OCI-LY1 (cell line): ENCODE results near the gene PRR9.

Experiments
- H2AFZ ChIP-seq: fragments of 200-600 bp; sonication (generic), shearing (Covaris generic); 2 replicates; pipeline ENCODE4 v1.6.0; 2014; ENCODE audit warnings: antibody characterized with exemption, mild to moderate bottlenecking, low read length
- H3F3A ChIP-seq: fragments of 200-600 bp; sonication (generic), shearing (Covaris generic); 2 replicates; pipeline ENCODE4 v1.6.0; 2014; ENCODE audit warnings: mild to moderate bottlenecking, antibody characterized with exemption, low read length, moderate library complexity; ENCODE audit not compliant: insufficient read depth
- H3K27ac ChIP-seq: fragments of 200-600 bp; sonication (generic); 2 replicates; pipeline ENCODE4 v1.5.1; 2014; ENCODE audit warnings: low read length, mixed run types, mild to moderate bottlenecking, low read depth; ENCODE audit not compliant: poor library complexity, severe bottlenecking
- H3K27me3 ChIP-seq: fragments of 200-600 bp; sonication (generic); 2 replicates; pipeline ENCODE4 v1.6.0; 2014; ENCODE audit warnings: antibody characterized with exemption, mild to moderate bottlenecking, low read length, moderate library complexity; ENCODE audit not compliant: insufficient read depth
- H3K36me3 ChIP-seq: fragments of 200-600 bp; sonication (generic); 2 replicates; pipeline ENCODE4 v1.6.1; 2014; ENCODE audit warnings: mild to moderate bottlenecking, antibody characterized with exemption, low read length, moderate library complexity, mixed read lengths; ENCODE audit not compliant: insufficient read depth
- H3K4me1 ChIP-seq: fragments of 200-600 bp; sonication (generic); 2 replicates; pipeline ENCODE4 v1.5.1; 2014; ENCODE audit warnings: mild to moderate bottlenecking, low read length, moderate library complexity; ENCODE audit not compliant: insufficient read depth, severe bottlenecking
- H3K4me2 ChIP-seq: fragments of 200-600 bp; sonication (generic), shearing (Covaris generic); 2 replicates; pipeline ENCODE4 v1.6.1; 2014; ENCODE audit warnings: low read length
- H3K4me3 ChIP-seq: fragments of 200-600 bp; sonication (generic); 2 replicates; pipeline ENCODE4 v1.5.1; 2014; ENCODE audit warnings: low read length, low read depth, mild to moderate bottlenecking, mixed read lengths; ENCODE audit not compliant: poor library complexity, severe bottlenecking
- H3K79me2 ChIP-seq: fragments of 200-600 bp; shearing (Covaris generic); 2 replicates; pipeline ENCODE4 v1.6.1; 2016; ENCODE audit warnings: mixed run types, low read length, mixed read lengths; ENCODE audit not compliant: insufficient read depth
- H3K9ac ChIP-seq: fragments of 200-600 bp; sonication (generic), shearing (Covaris generic); 2 replicates; pipeline ENCODE4 v1.6.1; 2014; ENCODE audit warnings: mild to moderate bottlenecking, low read length, mixed read lengths
- H3K9me2 ChIP-seq: fragments of 200-600 bp; sonication (generic), shearing (Covaris generic); 2 replicates; pipeline ENCODE4 v1.6.1; 2014; ENCODE audit warnings: low read depth, mild to moderate bottlenecking, low read length, mixed read lengths
- H3K9me3 ChIP-seq: fragments of 200-600 bp; shearing (Covaris generic); 2 replicates; pipeline ENCODE4 v1.6.1; 2014; ENCODE audit warnings: low read length, mixed read lengths
- H4K20me1 ChIP-seq: fragments of 200-600 bp; sonication (generic), shearing (Covaris generic); 2 replicates; pipeline ENCODE4 v1.6.0; 2016; ENCODE audit warnings: mild to moderate bottlenecking, low read length; ENCODE audit not compliant: insufficient read depth
- CTCF ChIP-seq: fragments of 200-600 bp; sonication (generic), shearing (Covaris generic); IDR thresholded peaks from 2 replicates; pipeline ENCODE4 v1.5.1; 2017; ENCODE audit warnings: mild to moderate bottlenecking, antibody characterized with exemption, low read length, moderate library complexity, mixed read lengths
- EZH2 ChIP-seq: fragments of 200-600 bp; sonication (generic), shearing (Covaris generic); IDR thresholded peaks from 2 replicates; pipeline ENCODE4 v1.8.0; 2017; ENCODE audit warnings: borderline replicate concordance, mixed run types, mild to moderate bottlenecking, antibody characterized with exemption, low read length, moderate library complexity, mixed read lengths

The PRR9 gene

DNA sequence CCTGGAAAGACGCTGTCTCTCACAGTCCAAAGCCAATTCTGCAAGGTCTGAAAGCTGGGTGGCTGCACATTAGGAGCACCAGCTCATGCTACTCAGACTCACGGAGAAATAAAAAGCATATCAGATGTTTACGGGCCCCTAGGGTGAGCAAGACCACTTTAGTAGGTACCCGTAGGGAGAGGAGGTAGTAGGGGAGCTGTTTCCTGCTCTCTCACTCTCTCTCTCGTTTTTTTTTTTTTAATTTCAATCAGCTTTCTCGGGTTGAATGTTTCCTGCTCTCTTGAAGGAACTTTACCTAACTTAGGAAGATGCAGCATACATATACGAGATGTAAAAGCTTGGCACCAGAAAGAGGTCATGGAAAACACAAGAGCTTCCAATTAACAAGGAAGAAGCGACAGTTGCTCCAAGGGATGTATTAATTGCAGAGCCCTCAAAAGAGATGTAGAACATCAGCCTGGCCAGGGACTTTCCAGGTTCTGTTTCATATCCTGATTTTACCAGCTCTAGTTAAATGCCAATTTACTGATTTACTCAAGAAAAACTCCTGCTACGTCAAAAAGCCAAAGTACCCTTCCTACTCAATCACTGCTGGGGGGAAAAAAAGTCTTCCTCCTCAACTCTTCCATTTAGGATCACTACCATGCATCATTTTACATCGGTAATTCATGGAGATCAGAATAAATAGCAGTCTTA, 45.2 kb downstream of the PRR9 start:
- no peaks in the 10 kb centered on the region for H3K4me1 ChIP-seq
- H3K27me3 ChIP-seq, result 0 out of 2 replicates have a peak, but pooled peaks cover 5% of the 10 kb centered on the region
- H3K9me3 ChIP-seq, result no peaks in the 10 kb centered on the region
- H4K20me1 ChIP-seq, result no peaks in the 10 kb centered on the region
- H3K9me2 ChIP-seq, result no peaks in the 10 kb centered on the region
- no peaks in the 10 kb centered on the region for H3K79me2 ChIP-seq
- H2AFZ ChIP-seq, result no peak overlapping the region
- H3K9ac ChIP-seq, result no peak overlapping the region
- no peak overlapping the region for H3K4me2 ChIP-seq
- H3K27ac ChIP-seq, result no peak overlapping the region
- TF ChIP-seq CTCF (no peak), EZH2 (no peak)
- H3K4me3 ChIP-seq, result no peak overlapping the region
- no peaks in the 10 kb centered on the region for H3K36me3 ChIP-seq
- no peaks in the 10 kb centered on the region for H3F3A ChIP-seq

DNA sequence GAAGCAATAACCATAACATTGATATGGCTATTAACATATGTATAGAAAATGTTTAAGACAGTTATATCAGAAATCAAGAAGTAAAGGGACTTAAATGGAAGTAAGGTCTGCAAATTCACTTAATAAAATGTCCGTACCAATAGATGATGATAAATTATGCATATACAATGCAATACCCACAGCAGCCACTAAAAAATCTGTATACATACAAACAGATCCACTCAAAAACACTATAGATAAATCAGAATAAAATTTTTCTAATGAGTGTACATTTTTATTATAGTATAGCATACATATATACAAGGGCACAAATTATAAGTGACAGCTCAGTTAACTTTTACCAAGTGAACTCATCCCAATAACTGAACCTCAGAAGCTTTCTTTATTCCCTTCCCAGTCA, 48.1 kb downstream of the PRR9 start:
- no peaks in the 10 kb centered on the region for H4K20me1 ChIP-seq
- no peak overlapping the region for H2AFZ ChIP-seq
- no peaks in the 10 kb centered on the region for H3F3A ChIP-seq
- H3K4me1 ChIP-seq, result no peaks in the 10 kb centered on the region
- H3K9ac ChIP-seq, result no peak overlapping the region
- no peak overlapping the region for H3K4me2 ChIP-seq
- H3K27me3 ChIP-seq, result 0 out of 2 replicates have a peak, but pooled peaks cover 5% of the 10 kb centered on the region
- no peaks in the 10 kb centered on the region for H3K9me2 ChIP-seq
- H3K36me3 ChIP-seq, result no peaks in the 10 kb centered on the region
- no peaks in the 10 kb centered on the region for H3K9me3 ChIP-seq
- no peak overlapping the region for H3K4me3 ChIP-seq
- no peak overlapping the region for H3K27ac ChIP-seq
- TF ChIP-seq EZH2 (no peak), CTCF (no peak)
- no peaks in the 10 kb centered on the region for H3K79me2 ChIP-seq
